WTC11 (cell line): ENCODE results near the gene ZFP91. TPM values are rescaled to one million over a fixed set of nuclear protein-coding genes. Genes with fewer than 3 reads are reported as not detected.

Experiments
- ATAC-seq: fragments of 200-7000 bp; cut with Tn5 transposase; 2 replicates; pipeline ENCODE4 v1.10.0; 2021; ENCODE audit warnings: mild to moderate bottlenecking, moderate library complexity
- CTCF ChIA-PET: fragments of 300-600 bp; sonication (Branson Sonifier 250); formaldehyde crosslinking; loops from one replicate; lab custom pipeline; 2021; ENCODE audit warnings: antibody characterized with exemption; lab: Charles Lee
- POLR2A ChIA-PET: fragments of 350-600 bp; sonication (Branson Sonifier 250); formaldehyde crosslinking; loops from one replicate; lab custom pipeline; 2021; ENCODE audit warnings: antibody characterized with exemption; lab: Charles Lee
- DNase-seq: peaks from one replicate; pipeline ENCODE4 v3.0.0; 2021; ENCODE audit warnings: low spot score
- H3K27ac Mint-ChIP-seq: 2 replicates; pipeline ENCODE4 v1.8.0; 2021; ENCODE audit warnings: mixed read lengths
- H3K27me3 Mint-ChIP-seq: 2 replicates; pipeline ENCODE4 v1.8.0; 2021; ENCODE audit warnings: low read depth, mild to moderate bottlenecking, moderate library complexity, mixed read lengths
- H3K36me3 Mint-ChIP-seq: 2 replicates; pipeline ENCODE4 v1.8.0; 2021; ENCODE audit warnings: mixed read lengths
- H3K4me1 Mint-ChIP-seq: 2 replicates; pipeline ENCODE4 v1.8.0; 2022; ENCODE audit warnings: mixed read lengths
- H3K4me3 Mint-ChIP-seq: 2 replicates; pipeline ENCODE4 v1.8.0; 2021; ENCODE audit warnings: mild to moderate bottlenecking, moderate library complexity, mixed read lengths
- H3K9me3 Mint-ChIP-seq: 2 replicates; pipeline ENCODE4 v1.8.0; 2021; ENCODE audit warnings: mixed read lengths
- AFF4 ChIP-seq: sonication (generic); formaldehyde crosslinking; IDR thresholded peaks from 2 replicates; pipeline ENCODE4 v1.8.1; 2023; ENCODE audit warnings: mild to moderate bottlenecking, missing genetic modification reagents, borderline replicate concordance
- CBFB ChIP-seq: sonication (generic); formaldehyde crosslinking; IDR thresholded peaks from 2 replicates; pipeline ENCODE4 v1.8.1; 2022; ENCODE audit warnings: mild to moderate bottlenecking, low read depth, missing genetic modification reagents
- HMGA2 ChIP-seq: fragments of 250-450 bp; sonication (Bioruptor Pico); IDR thresholded peaks from 2 replicates; pipeline ENCODE4 v1.4.0; 2021; ENCODE audit warnings: mild to moderate bottlenecking, moderate library complexity
- MAX ChIP-seq: sonication (generic); formaldehyde crosslinking; IDR thresholded peaks from 2 replicates; pipeline ENCODE4 v1.8.0; 2022; ENCODE audit warnings: mild to moderate bottlenecking, missing genetic modification reagents
- MLX ChIP-seq: sonication (generic); formaldehyde crosslinking; IDR thresholded peaks from 2 replicates; pipeline ENCODE4 v1.8.1; 2023; ENCODE audit warnings: mild to moderate bottlenecking, missing genetic modification reagents, moderate library complexity
- NR2C2 ChIP-seq: sonication (generic); formaldehyde crosslinking; IDR thresholded peaks from 2 replicates; pipeline ENCODE4 v1.8.0; 2022; ENCODE audit warnings: mild to moderate bottlenecking, missing genetic modification reagents
- NR3C1 ChIP-seq: sonication (generic); formaldehyde crosslinking; conservative IDR thresholded peaks from 2 replicates; pipeline ENCODE4 v1.8.1; 2023; ENCODE audit warnings: low read depth, mild to moderate bottlenecking, missing genetic modification reagents
- SMAD4 ChIP-seq: sonication (generic); formaldehyde crosslinking; IDR thresholded peaks from 2 replicates; pipeline ENCODE4 v1.8.0; 2022; ENCODE audit warnings: mild to moderate bottlenecking, missing genetic modification reagents
- SP1 ChIP-seq: sonication (generic); formaldehyde crosslinking; conservative IDR thresholded peaks from 2 replicates; pipeline ENCODE4 v1.8.1; 2022; ENCODE audit warnings: missing genetic modification reagents
- TCF7 ChIP-seq: sonication (generic); formaldehyde crosslinking; IDR thresholded peaks from 2 replicates; pipeline ENCODE4 v1.8.0; 2022; ENCODE audit warnings: mild to moderate bottlenecking, low read depth, missing genetic modification reagents, moderate library complexity
- ZNF138 ChIP-seq: sonication (generic); formaldehyde crosslinking; conservative IDR thresholded peaks from 2 replicates; pipeline ENCODE4 v1.8.1; 2022; ENCODE audit warnings: mild to moderate bottlenecking, moderate library complexity, missing genetic modification reagents
- total RNA-seq: library from RNA; stranded (reverse); gene quantifications from 3 replicates; pipeline ENCODE4 v1.2.3, GENCODE V29; 2021
- TF ChIP-seq, protein P1 (sequence below): sonication (generic); formaldehyde crosslinking; IDR thresholded peaks from 2 replicates; pipeline ENCODE4 v1.8.0; 2023; ENCODE audit warnings: missing genetic modification reagents, mild to moderate bottlenecking, borderline replicate concordance
- TF ChIP-seq, protein P2 (sequence below): sonication (generic); formaldehyde crosslinking; IDR thresholded peaks from 2 replicates; pipeline ENCODE4 v1.8.1; 2023; ENCODE audit warnings: mild to moderate bottlenecking, missing genetic modification reagents, moderate library complexity
- TF ChIP-seq, protein P3 (sequence below): fragments of 250-450 bp; sonication (Bioruptor Pico); IDR thresholded peaks from 2 replicates; pipeline ENCODE4 v1.9.0; 2021; ENCODE audit warnings: moderate library complexity, mild to moderate bottlenecking, inconsistent platforms, borderline replicate concordance
- TF ChIP-seq, protein P4 (sequence below): fragments of 250-450 bp; sonication (Bioruptor Pico); IDR thresholded peaks from 2 replicates; pipeline ENCODE4 v1.9.0; 2021; ENCODE audit warnings: mild to moderate bottlenecking, borderline replicate concordance

The ZFP91 gene
- total RNA-seq, 1 experiment from 2014 or later: 28.1 TPM

DNA sequence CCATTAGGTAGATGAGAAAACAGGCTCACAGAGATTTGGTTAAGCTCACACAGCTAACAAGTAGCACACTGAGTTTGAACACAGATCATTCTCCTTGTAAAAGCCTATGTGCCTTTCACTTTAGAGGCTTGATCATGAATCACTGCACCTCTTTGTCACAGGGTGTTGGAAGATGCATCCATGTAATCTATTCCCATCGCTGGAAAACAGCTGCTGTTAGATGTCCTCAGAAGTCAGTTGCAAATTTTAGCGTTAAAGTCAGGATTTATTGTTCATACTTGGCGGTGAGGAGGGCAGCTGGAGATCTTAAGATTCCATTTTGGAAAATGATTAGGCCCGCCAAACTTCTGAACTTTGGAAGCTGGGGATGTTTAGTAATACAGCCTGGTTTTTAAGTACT lies 46.2 kb downstream of the ZFP91 start:
- H3K27me3 Mint-ChIP-seq: no peaks in the 10 kb centered on the region
- no peak overlapping the region for H3K4me3 Mint-ChIP-seq
- DNase-seq: no peak
- POLR2A ChIA-PET: no interaction called here
- peaks cover 13% of the 10 kb centered on the region for H3K4me1 Mint-ChIP-seq
- CTCF ChIA-PET: no interaction called here
- H3K9me3 Mint-ChIP-seq: no peaks in the 10 kb centered on the region
- TF ChIP-seq SP1 (no peak), HMGA2 (CRISPR knock-in tag) (no peak), TCF7 (CRISPR knock-in tag) (no peak), SMAD4 (CRISPR knock-in tag) (no peak)
- TF ChIP-seq, protein P1, sequence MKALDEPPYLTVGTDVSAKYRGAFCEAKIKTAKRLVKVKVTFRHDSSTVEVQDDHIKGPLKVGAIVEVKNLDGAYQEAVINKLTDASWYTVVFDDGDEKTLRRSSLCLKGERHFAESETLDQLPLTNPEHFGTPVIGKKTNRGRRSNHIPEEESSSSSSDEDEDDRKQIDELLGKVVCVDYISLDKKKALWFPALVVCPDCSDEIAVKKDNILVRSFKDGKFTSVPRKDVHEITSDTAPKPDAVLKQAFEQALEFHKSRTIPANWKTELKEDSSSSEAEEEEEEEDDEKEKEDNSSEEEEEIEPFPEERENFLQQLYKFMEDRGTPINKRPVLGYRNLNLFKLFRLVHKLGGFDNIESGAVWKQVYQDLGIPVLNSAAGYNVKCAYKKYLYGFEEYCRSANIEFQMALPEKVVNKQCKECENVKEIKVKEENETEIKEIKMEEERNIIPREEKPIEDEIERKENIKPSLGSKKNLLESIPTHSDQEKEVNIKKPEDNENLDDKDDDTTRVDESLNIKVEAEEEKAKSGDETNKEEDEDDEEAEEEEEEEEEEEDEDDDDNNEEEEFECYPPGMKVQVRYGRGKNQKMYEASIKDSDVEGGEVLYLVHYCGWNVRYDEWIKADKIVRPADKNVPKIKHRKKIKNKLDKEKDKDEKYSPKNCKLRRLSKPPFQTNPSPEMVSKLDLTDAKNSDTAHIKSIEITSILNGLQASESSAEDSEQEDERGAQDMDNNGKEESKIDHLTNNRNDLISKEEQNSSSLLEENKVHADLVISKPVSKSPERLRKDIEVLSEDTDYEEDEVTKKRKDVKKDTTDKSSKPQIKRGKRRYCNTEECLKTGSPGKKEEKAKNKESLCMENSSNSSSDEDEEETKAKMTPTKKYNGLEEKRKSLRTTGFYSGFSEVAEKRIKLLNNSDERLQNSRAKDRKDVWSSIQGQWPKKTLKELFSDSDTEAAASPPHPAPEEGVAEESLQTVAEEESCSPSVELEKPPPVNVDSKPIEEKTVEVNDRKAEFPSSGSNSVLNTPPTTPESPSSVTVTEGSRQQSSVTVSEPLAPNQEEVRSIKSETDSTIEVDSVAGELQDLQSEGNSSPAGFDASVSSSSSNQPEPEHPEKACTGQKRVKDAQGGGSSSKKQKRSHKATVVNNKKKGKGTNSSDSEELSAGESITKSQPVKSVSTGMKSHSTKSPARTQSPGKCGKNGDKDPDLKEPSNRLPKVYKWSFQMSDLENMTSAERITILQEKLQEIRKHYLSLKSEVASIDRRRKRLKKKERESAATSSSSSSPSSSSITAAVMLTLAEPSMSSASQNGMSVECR (CRISPR knock-in tag): no peak
- TF ChIP-seq, all 79 proteins: peak for 0
- H3K27ac Mint-ChIP-seq: no peak overlapping the region
- no peak for ATAC-seq
- peaks cover 26% of the 10 kb centered on the region for H3K36me3 Mint-ChIP-seq

GRCh38 chr11:58625826-58626460 lies 47.1 kb downstream of the ZFP91 start:
- TF ChIP-seq CBFB (CRISPR knock-in tag) (no peak), AFF4 (CRISPR knock-in tag) (no peak), NR3C1 (no peak), MAX (CRISPR knock-in tag) (no peak), NR2C2 (CRISPR knock-in tag) (no peak)
- TF ChIP-seq, protein P2, sequence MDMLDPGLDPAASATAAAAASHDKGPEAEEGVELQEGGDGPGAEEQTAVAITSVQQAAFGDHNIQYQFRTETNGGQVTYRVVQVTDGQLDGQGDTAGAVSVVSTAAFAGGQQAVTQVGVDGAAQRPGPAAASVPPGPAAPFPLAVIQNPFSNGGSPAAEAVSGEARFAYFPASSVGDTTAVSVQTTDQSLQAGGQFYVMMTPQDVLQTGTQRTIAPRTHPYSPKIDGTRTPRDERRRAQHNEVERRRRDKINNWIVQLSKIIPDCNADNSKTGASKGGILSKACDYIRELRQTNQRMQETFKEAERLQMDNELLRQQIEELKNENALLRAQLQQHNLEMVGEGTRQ (CRISPR knock-in tag): no peak
- TF ChIP-seq, all 79 proteins: peak for 0
- ChIA-PET POLR2A (no interaction called here), CTCF (no interaction called here)
- no peak for DNase-seq
- no peak for ATAC-seq
- Mint-ChIP-seq H3K4me3 (no peak overlapping the region), H3K4me1 (peaks cover 13% of the 10 kb centered on the region), H3K36me3 (peaks cover 22% of the 10 kb centered on the region), H3K27ac (no peak overlapping the region), H3K27me3 (no peaks in the 10 kb centered on the region), H3K9me3 (no peaks in the 10 kb centered on the region)

GRCh38 chr11:58626934-58627483 lies 48.1 kb downstream of the ZFP91 start:
- Mint-ChIP-seq H3K4me1 (peaks cover 13% of the 10 kb centered on the region), H3K27ac (no peak overlapping the region), H3K36me3 (peaks cover 21% of the 10 kb centered on the region), H3K9me3 (no peaks in the 10 kb centered on the region), H3K27me3 (no peaks in the 10 kb centered on the region), H3K4me3 (no peak overlapping the region)
- ChIA-PET POLR2A (no interaction called here), CTCF (interaction anchor here (1.3 kb wide), 1 partner anchor 274 kb away, joined by 4 read pairs; no protein-coding TSS in a partner anchor)
- DNase-seq (no peak), ATAC-seq (no peak)
- no peak for TF ChIP-seq MLX
- TF ChIP-seq, protein P3, sequence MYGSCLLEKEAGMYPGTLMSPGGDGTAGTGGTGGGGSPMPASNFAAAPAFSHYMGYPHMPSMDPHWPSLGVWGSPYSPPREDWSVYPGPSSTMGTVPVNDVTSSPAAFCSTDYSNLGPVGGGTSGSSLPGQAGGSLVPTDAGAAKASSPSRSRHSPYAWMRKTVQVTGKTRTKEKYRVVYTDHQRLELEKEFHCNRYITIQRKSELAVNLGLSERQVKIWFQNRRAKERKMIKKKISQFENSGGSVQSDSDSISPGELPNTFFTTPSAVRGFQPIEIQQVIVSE (CRISPR knock-in tag): no peak
- TF ChIP-seq, protein P4, sequence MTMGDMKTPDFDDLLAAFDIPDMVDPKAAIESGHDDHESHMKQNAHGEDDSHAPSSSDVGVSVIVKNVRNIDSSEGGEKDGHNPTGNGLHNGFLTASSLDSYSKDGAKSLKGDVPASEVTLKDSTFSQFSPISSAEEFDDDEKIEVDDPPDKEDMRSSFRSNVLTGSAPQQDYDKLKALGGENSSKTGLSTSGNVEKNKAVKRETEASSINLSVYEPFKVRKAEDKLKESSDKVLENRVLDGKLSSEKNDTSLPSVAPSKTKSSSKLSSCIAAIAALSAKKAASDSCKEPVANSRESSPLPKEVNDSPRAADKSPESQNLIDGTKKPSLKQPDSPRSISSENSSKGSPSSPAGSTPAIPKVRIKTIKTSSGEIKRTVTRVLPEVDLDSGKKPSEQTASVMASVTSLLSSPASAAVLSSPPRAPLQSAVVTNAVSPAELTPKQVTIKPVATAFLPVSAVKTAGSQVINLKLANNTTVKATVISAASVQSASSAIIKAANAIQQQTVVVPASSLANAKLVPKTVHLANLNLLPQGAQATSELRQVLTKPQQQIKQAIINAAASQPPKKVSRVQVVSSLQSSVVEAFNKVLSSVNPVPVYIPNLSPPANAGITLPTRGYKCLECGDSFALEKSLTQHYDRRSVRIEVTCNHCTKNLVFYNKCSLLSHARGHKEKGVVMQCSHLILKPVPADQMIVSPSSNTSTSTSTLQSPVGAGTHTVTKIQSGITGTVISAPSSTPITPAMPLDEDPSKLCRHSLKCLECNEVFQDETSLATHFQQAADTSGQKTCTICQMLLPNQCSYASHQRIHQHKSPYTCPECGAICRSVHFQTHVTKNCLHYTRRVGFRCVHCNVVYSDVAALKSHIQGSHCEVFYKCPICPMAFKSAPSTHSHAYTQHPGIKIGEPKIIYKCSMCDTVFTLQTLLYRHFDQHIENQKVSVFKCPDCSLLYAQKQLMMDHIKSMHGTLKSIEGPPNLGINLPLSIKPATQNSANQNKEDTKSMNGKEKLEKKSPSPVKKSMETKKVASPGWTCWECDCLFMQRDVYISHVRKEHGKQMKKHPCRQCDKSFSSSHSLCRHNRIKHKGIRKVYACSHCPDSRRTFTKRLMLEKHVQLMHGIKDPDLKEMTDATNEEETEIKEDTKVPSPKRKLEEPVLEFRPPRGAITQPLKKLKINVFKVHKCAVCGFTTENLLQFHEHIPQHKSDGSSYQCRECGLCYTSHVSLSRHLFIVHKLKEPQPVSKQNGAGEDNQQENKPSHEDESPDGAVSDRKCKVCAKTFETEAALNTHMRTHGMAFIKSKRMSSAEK (CRISPR knock-in tag): no peak
- no peak for TF ChIP-seq NR3C1
- no peak for TF ChIP-seq ZNF138 (CRISPR knock-in tag)
